Tibial artery (tissue), 4 donors: ENCODE results near the gene KIF16B.
"Not testable (repeated sequence)": the region's sequence is repeated elsewhere in the genome, so short reads cannot be mapped to it uniquely, and the experiment has no call there.

Source experiments
- DNase-seq, 2 donors: peaks; one replicate each; pipeline ENCODE4 v3.0.0-alpha.2; 2019
- H3K27ac ChIP-seq, 2 donors: fragments of 200-600 bp; sonication (generic) in 1 of 2; 1 replicate in 1 of 2; 2 replicates in 1 of 2; pipeline ENCODE4 v1.5.1; 2018 to 2019; ENCODE audit warnings: mild to moderate bottlenecking in 1 of 2
- H3K27me3 ChIP-seq, 2 donors: fragments of 200-600 bp; sonication (generic) in 1 of 2; one replicate each; pipeline versions ENCODE4 v1.5.1 to v1.6.0; 2016 to 2019
- H3K36me3 ChIP-seq, 3 donors: fragments of 200-600 bp; sonication (generic) in 2 of 3; one replicate each; pipeline ENCODE4 v1.5.1; 2016 to 2019; ENCODE audit warnings: mild to moderate bottlenecking in 2 of 3
- H3K4me1 ChIP-seq, 4 donors: fragments of 200-600 bp; sonication (generic) in 2 of 4; 1 replicate in 3 of 4; 2 replicates in 1 of 4; pipeline ENCODE4 v1.5.1; 2016 to 2019
- H3K4me3 ChIP-seq, 2 donors: fragments of 200-600 bp; sonication (generic) in 1 of 2; 1 replicate in 1 of 2; 2 replicates in 1 of 2; pipeline ENCODE4 v1.5.1; 2018 to 2019; ENCODE audit warnings: mild to moderate bottlenecking in 2 of 2
- H3K9me3 ChIP-seq, 3 donors: fragments of 200-600 bp; sonication (generic) in 1 of 3; one replicate each; pipeline ENCODE4 v1.5.1; 2016 to 2019
- intact Hi-C: fragments of 100-400 bp; cut with DNase I; formaldehyde crosslinking; loops from one replicate; pipeline ENCODE4 v1.15.0; 2023; ENCODE audit warnings: low total_unique reads
- TF ChIP-seq, protein P1 (sequence below), 2 experiments: fragments of 200-600 bp in 1 of 2; fragments of 450-650 bp in 1 of 2; IDR thresholded peaks; one replicate each; pipeline ENCODE4 v1.5.1; 2017 to 2019; ENCODE audit warnings: antibody characterized with exemption in 2 of 2, mild to moderate bottlenecking in 1 of 2, moderate library complexity in 1 of 2

Gene KIF16B

GRCh38 chr20:16444057-16444777, 129.0 kb downstream of the KIF16B start:
- H3K4me3 ChIP-seq = no peak overlapping the region
- H3K27me3 ChIP-seq = no peaks in the 10 kb centered on the region
- intact Hi-C loops = no loop called here
- H3K36me3 ChIP-seq = no peaks in the 10 kb centered on the region
- no peaks in the 10 kb centered on the region for H3K9me3 ChIP-seq
- H3K4me1 ChIP-seq = peaks cover 0 to 22% (median 6%) of the 10 kb centered on the region in 4 donors
- H3K27ac ChIP-seq = no peak overlapping the region
- TF ChIP-seq, protein P1, sequence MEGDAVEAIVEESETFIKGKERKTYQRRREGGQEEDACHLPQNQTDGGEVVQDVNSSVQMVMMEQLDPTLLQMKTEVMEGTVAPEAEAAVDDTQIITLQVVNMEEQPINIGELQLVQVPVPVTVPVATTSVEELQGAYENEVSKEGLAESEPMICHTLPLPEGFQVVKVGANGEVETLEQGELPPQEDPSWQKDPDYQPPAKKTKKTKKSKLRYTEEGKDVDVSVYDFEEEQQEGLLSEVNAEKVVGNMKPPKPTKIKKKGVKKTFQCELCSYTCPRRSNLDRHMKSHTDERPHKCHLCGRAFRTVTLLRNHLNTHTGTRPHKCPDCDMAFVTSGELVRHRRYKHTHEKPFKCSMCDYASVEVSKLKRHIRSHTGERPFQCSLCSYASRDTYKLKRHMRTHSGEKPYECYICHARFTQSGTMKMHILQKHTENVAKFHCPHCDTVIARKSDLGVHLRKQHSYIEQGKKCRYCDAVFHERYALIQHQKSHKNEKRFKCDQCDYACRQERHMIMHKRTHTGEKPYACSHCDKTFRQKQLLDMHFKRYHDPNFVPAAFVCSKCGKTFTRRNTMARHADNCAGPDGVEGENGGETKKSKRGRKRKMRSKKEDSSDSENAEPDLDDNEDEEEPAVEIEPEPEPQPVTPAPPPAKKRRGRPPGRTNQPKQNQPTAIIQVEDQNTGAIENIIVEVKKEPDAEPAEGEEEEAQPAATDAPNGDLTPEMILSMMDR (IDR thresholded peaks at IDR 0.05) = no peak
- no peak for DNase-seq

GRCh38 chr20:16441546-16442164, 131.6 kb downstream of the KIF16B start:
- H3K4me1 ChIP-seq = peaks cover 0 to 22% (median 3%) of the 10 kb centered on the region in 4 donors
- no peak overlapping the region for H3K27ac ChIP-seq
- no peak overlapping the region for H3K4me3 ChIP-seq
- no peaks in the 10 kb centered on the region for H3K36me3 ChIP-seq
- TF ChIP-seq, protein P1 (IDR thresholded peaks at IDR 0.05) = no peak
- no peaks in the 10 kb centered on the region for H3K27me3 ChIP-seq
- H3K9me3 ChIP-seq = no peaks in the 10 kb centered on the region
- DNase-seq = no peak
- intact Hi-C loops = no loop called here

- DNase-seq = no peak
- Histone ChIP-seq H3K27ac (no peak overlapping the region), H3K4me1 (peaks cover 0 to 16% (median 3%) of the 10 kb centered on the region in 4 donors), H3K4me3 (no peak overlapping the region), H3K9me3 (no peaks in the 10 kb centered on the region), H3K36me3 (no peaks in the 10 kb centered on the region), H3K27me3 (no peaks in the 10 kb centered on the region)
- intact Hi-C loops = no loop called here
- TF ChIP-seq, protein P1 (IDR thresholded peaks at IDR 0.05) = no peak
These were observed 132.6 kb downstream of the KIF16B start for GRCh38 chr20:16440686-16441085.

GRCh38 chr20:16439540-16439939, 133.7 kb downstream of the KIF16B start:
- H3K4me1 ChIP-seq, H3K27ac ChIP-seq, DNase-seq, H3K36me3 ChIP-seq, intact Hi-C loops, H3K9me3 ChIP-seq, H3K4me3 ChIP-seq, H3K27me3 ChIP-seq: not testable (repeated sequence)

- intact Hi-C loops = no loop called here
- H3K4me3 ChIP-seq = no peak overlapping the region
These were observed 135.1 kb downstream of the KIF16B start for GRCh38 chr20:16438100-16438499.

More at GRCh38 chr20:16438100-16438499, 135.1 kb downstream of the KIF16B start:
- H3K9me3 ChIP-seq = no peaks in the 10 kb centered on the region
- no peak for DNase-seq
- TF ChIP-seq, protein P1 (IDR thresholded peaks at IDR 0.05) = no peak
- H3K36me3 ChIP-seq = no peaks in the 10 kb centered on the region
- H3K27ac ChIP-seq = no peak overlapping the region
- H3K4me1 ChIP-seq = no peaks in the 10 kb centered on the region
- no peaks in the 10 kb centered on the region for H3K27me3 ChIP-seq
